Esophagus squamous epithelium (tissue), 5 donors: ENCODE measurements around the gene SULT1E1. TPM values are rescaled to one million over a fixed set of nuclear protein-coding genes. Genes with fewer than 3 reads are reported as not detected.

ENCODE experiments used
- DNase-seq: peaks from one replicate; lab custom pipeline; 2025; lab: John Stamatoyannopoulos, UW
- H3K27ac ChIP-seq, 4 donors: fragments of 200-600 bp; sonication (generic); one replicate each; pipeline ENCODE4 v1.5.1; 2016 to 2019; ENCODE audit warnings: mild to moderate bottlenecking in 1 of 4
- H3K27me3 ChIP-seq, 4 donors: fragments of 200-600 bp; sonication (generic); 1 replicate in 3 of 4; 2 replicates in 1 of 4; pipeline versions ENCODE4 v1.5.1 to v1.6.0; 2017 to 2021; ENCODE audit warnings: antibody characterized with exemption in 1 of 4
- H3K36me3 ChIP-seq, 3 donors: fragments of 200-600 bp; sonication (generic); one replicate each; pipeline ENCODE4 v1.5.1; 2016 to 2019
- H3K4me1 ChIP-seq, 3 donors: fragments of 200-600 bp; sonication (generic); one replicate each; pipeline ENCODE4 v1.5.1; 2017 to 2019
- H3K4me3 ChIP-seq, 4 donors: fragments of 200-600 bp; sonication (generic); 1 replicate in 3 of 4; 2 replicates in 1 of 4; pipeline ENCODE4 v1.5.1; 2016 to 2019; ENCODE audit warnings: mild to moderate bottlenecking in 2 of 4, moderate library complexity in 1 of 4
- H3K9me3 ChIP-seq, 3 donors: fragments of 200-600 bp; sonication (generic); one replicate each; pipeline ENCODE4 v1.5.1; 2016 to 2019
- POLR2A ChIP-seq, 4 donors: fragments of 450-650 bp; IDR thresholded peaks; one replicate each; pipeline ENCODE4 v1.6.1; 2017; ENCODE audit warnings: antibody characterized with exemption in 4 of 4, mild to moderate bottlenecking in 4 of 4, moderate library complexity in 3 of 4
- WGBS, 2 donors: methylation state at CpG; one replicate each; pipeline ENCODE4 v1.1.5; 2018; 5-methylcytosine and 5-hydroxymethylcytosine counted together
- intact Hi-C: fragments of 100-400 bp; cut with DNase I; formaldehyde crosslinking; loops from one replicate; pipeline ENCODE4 v1.15.0; 2022
- total RNA-seq, 4 donors: library from RNA; depleted of rRNA; stranded (reverse); fragments of >200 nt; gene quantifications; one replicate each; pipeline ENCODE4 v1.1.0, GENCODE V29; 2016
- TF ChIP-seq, protein P1 (sequence below), 6 experiments: fragments of 450-650 bp in 4 of 6; fragments of 200-600 bp in 2 of 6; sonication (generic) in 2 of 6; IDR thresholded peaks; one replicate each; pipeline ENCODE4 v1.5.1; 2016 to 2019; ENCODE audit warnings: antibody characterized with exemption in 6 of 6, mild to moderate bottlenecking in 4 of 6, moderate library complexity in 4 of 6
- donor health status: DM: yes; HTN: yes; CAD: no.

SULT1E1 gene
- total RNA-seq, 4 donors from 2014 or later = 0.61 to 13.5 TPM; not detected in 2

DNA sequence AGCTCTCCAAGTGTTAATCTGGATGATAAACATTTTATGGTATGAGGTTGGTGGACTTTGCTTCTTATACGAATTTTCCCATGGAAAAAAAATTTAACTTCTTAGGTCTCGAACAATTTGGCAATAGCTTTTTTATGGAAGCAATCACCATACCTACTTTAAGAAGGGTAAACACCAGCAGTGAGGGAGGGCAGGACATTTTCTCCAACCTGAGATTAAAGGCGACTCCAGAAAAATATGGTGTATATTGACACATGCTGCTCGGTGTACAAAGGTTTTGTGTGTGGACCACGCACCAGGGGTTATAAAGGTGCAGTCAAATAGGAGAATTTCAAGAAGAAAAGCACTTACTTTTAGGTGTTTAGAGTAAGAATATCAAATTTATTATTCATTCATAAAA is 34.2 kb upstream of the SULT1E1 start:
- peaks cover 0 to 3% (median 0%) of the 10 kb centered on the region in 4 donors for H3K27me3 ChIP-seq
- H3K4me3 ChIP-seq = no peak overlapping the region
- intact Hi-C loops = no loop called here
- H3K36me3 ChIP-seq = no peaks in the 10 kb centered on the region
- 50 to 59% methylated on average over 5 of the region's 5 CpGs for WGBS, 2 donors
- DNase-seq = no peak
- H3K4me1 ChIP-seq = no peaks in the 10 kb centered on the region
- TF ChIP-seq POLR2A (IDR thresholded peaks at IDR 0.05) = no peak
- TF ChIP-seq, protein P1, sequence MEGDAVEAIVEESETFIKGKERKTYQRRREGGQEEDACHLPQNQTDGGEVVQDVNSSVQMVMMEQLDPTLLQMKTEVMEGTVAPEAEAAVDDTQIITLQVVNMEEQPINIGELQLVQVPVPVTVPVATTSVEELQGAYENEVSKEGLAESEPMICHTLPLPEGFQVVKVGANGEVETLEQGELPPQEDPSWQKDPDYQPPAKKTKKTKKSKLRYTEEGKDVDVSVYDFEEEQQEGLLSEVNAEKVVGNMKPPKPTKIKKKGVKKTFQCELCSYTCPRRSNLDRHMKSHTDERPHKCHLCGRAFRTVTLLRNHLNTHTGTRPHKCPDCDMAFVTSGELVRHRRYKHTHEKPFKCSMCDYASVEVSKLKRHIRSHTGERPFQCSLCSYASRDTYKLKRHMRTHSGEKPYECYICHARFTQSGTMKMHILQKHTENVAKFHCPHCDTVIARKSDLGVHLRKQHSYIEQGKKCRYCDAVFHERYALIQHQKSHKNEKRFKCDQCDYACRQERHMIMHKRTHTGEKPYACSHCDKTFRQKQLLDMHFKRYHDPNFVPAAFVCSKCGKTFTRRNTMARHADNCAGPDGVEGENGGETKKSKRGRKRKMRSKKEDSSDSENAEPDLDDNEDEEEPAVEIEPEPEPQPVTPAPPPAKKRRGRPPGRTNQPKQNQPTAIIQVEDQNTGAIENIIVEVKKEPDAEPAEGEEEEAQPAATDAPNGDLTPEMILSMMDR (IDR thresholded peaks at IDR 0.05) = no peak
- H3K9me3 ChIP-seq = no peaks in the 10 kb centered on the region
- no peak overlapping the region for H3K27ac ChIP-seq

DNA sequence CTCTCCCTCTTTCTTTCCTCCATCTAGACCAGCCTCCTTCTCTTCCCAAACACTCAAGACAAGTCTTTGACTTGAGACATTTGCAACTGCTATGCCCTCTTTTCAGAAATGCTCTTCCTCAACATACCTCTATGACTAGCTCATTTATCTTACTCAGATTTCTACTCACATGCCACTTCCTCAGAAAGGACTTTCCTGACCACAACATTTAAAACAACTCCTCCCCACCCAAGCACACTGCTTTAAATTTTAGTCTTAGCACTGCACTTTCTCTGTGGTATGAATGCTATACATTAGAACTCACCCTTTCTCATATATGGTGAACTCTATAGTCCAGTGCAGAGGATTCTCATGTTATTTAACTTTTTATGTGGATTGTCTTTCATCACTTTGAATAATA is 28.4 kb upstream of the SULT1E1 start:
- no peak for TF ChIP-seq POLR2A (IDR thresholded peaks at IDR 0.05)
- TF ChIP-seq, protein P1 (IDR thresholded peaks at IDR 0.05) = no peak
- Histone ChIP-seq H3K4me1 (no peaks in the 10 kb centered on the region), H3K9me3 (peaks cover 0 to 4% (median 0%) of the 10 kb centered on the region in 3 donors), H3K36me3 (no peaks in the 10 kb centered on the region), H3K4me3 (no peak overlapping the region), H3K27me3 (peaks cover 0 to 3% (median 0%) of the 10 kb centered on the region in 4 donors), H3K27ac (no peak overlapping the region)
- no peak for DNase-seq
- intact Hi-C loops = loop anchor here (10.0 kb wide), 1 partner anchor 194 kb away; no protein-coding TSS in a partner anchor

DNA sequence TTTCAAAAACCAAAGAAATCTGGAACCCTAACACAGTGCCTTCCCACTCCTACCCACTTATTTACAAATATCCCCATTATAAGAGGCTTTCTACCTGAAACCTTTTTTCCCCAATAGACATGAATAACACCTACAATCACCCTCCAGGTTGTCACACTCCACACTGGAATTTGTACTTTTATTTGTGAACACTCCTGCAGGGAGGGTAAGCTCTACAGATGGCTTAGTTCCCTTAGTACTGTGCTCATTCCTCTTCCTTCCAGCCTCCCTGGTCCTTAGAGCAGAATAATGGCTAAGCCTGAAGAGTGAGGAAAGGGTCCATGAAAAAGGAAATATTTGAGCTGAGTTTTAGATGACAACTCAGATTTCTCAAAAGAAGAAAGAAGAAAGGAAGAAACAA is 22.2 kb upstream of the SULT1E1 start:
- Histone ChIP-seq H3K36me3 (no peaks in the 10 kb centered on the region), H3K9me3 (peaks cover 0 to 4% (median 0%) of the 10 kb centered on the region in 3 donors), H3K4me3 (no peak overlapping the region), H3K27ac (no peak overlapping the region), H3K4me1 (no peaks in the 10 kb centered on the region), H3K27me3 (no peaks in the 10 kb centered on the region)
- intact Hi-C loops = loop anchor here (10.0 kb wide), 1 partner anchor 187 kb away; no protein-coding TSS in a partner anchor
- TF ChIP-seq, protein P1 (IDR thresholded peaks at IDR 0.05) = no peak
- no peak for TF ChIP-seq POLR2A (IDR thresholded peaks at IDR 0.05)
- no peak for DNase-seq

DNA sequence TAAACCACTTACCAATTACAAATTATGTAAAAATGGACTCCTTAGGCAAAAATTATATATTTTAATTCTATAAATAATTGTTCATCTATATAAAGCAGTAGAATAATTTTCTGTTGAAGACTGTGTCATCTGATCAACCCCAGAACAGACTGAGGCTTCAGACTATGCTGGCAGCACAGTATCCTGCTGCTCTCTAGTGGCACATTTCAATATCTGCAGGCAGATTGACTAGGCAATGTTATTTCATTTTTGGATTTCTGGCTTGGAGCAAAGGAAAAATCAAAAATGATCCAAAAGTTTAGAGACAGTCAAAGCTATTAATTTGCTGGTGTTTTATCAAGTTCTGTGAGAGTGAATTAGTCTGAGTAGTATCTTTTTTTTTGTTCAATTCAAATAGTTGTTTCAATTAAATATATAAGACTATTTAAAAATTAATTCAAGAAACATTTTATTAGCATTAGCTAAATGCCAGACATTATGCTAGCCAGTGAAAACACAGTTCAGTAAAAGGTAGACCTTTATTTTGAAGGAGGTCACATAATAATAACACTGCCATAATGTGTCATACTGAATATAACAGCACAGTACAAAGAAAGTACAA is 21.3 kb upstream of the SULT1E1 start:
- Histone ChIP-seq H3K27me3 (no peaks in the 10 kb centered on the region), H3K4me1 (no peaks in the 10 kb centered on the region), H3K36me3 (no peaks in the 10 kb centered on the region), H3K27ac (no peak overlapping the region), H3K9me3 (peaks cover 0 to 4% (median 0%) of the 10 kb centered on the region in 3 donors), H3K4me3 (no peak overlapping the region)
- no peak for DNase-seq
- intact Hi-C loops = loop anchor here (10.0 kb wide), 1 partner anchor 186 kb away; no protein-coding TSS in a partner anchor
- TF ChIP-seq, protein P1 (IDR thresholded peaks at IDR 0.05) = peak; percentile 60 to 90 (median 78)
- TF ChIP-seq POLR2A (IDR thresholded peaks at IDR 0.05) = no peak

DNA sequence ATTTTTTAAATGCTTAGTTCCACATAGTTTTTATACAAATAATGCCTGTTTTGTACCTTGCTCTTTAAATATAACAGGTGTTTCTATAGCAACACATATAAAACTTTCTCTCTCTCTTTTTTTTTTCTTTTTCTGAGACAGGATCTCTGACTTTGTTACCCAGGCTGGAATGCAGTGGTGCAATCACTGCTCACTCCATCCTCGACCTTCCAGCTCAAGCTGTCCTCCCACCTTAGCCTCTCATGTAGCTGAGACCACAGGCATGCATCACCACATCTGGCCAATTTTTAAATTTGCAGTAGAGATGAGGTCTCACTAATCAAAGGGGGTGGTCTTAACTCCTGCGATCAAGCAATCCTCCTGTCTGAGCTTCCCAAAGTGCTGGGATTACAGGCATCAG is 18.3 kb upstream of the SULT1E1 start:
- Histone ChIP-seq H3K4me3 (no peak overlapping the region), H3K36me3 (no peaks in the 10 kb centered on the region), H3K4me1 (no peaks in the 10 kb centered on the region), H3K27me3 (no peaks in the 10 kb centered on the region), H3K27ac (no peak overlapping the region), H3K9me3 (no peaks in the 10 kb centered on the region)
- intact Hi-C loops = no loop called here
- WGBS, 2 donors = 70 to 84% methylated on average over 2 of the region's 2 CpGs
- TF ChIP-seq, protein P1 (IDR thresholded peaks at IDR 0.05) = no peak
- TF ChIP-seq POLR2A (IDR thresholded peaks at IDR 0.05) = no peak
- DNase-seq = no peak
